SK-N-MC (cell line): ENCODE results near the gene PRCC.

Experiments
- DNase-seq: peaks from one replicate; pipeline ENCODE4 v3.0.0-alpha.2; 2011; ENCODE audit warnings: low read depth, low spot score
- H3K27ac ChIP-seq: fragments of 200-600 bp; sonication (generic); 2 replicates; pipeline ENCODE4 v1.5.1; 2016; ENCODE audit warnings: mixed run types
- H3K36me3 ChIP-seq: fragments of 200-600 bp; sonication (generic); 2 replicates; pipeline ENCODE4 v1.6.1; 2017; ENCODE audit warnings: antibody characterized with exemption, low read length, mixed read lengths; ENCODE audit not compliant: insufficient read depth
- H3K4me3 ChIP-seq: fragments of 200-600 bp; sonication (generic); 2 replicates; pipeline ENCODE4 v1.5.1; 2016
- H3K9ac ChIP-seq: fragments of 200-600 bp; sonication (generic); 2 replicates; pipeline ENCODE4 v1.8.0; 2017; ENCODE audit warnings: mixed run types, mixed read lengths; ENCODE audit not compliant: insufficient read length
- H3K9me3 ChIP-seq: fragments of 200-600 bp; sonication (generic); 2 replicates; pipeline ENCODE4 v1.6.1; 2017; ENCODE audit warnings: low read depth, mild to moderate bottlenecking, antibody characterized with exemption, low read length, moderate library complexity, mixed read lengths
- EZH2 ChIP-seq: fragments of 200-600 bp; sonication (generic); IDR thresholded peaks from one replicate; pipeline ENCODE4 v1.6.1; 2017; ENCODE audit warnings: antibody characterized with exemption
- FOXP2 ChIP-seq: optimal IDR thresholded peaks from 2 replicates; pipeline ENCODE3; 2011; ENCODE audit warnings: mild to moderate bottlenecking, moderate library complexity; ENCODE audit not compliant: insufficient read depth; ENCODE audit errors: extremely low read length, control extremely low read depth
- POLR2AphosphoS5 ChIP-seq: IDR thresholded peaks from 2 replicates; pipeline ENCODE4 v1.6.1; 2012; ENCODE audit warnings: mild to moderate bottlenecking, low read depth, low read length, borderline replicate concordance

PRCC gene

GRCh38 chr1:156748670-156749418 is 18.5 kb upstream of the PRCC start:
- peak overlapping the region; percentile 99 for H3K4me3 ChIP-seq
- H3K36me3 ChIP-seq, result peaks cover 25% of the 10 kb centered on the region
- DNase-seq, result no peak
- peak overlapping the region; percentile 95 for H3K9ac ChIP-seq
- H3K27ac ChIP-seq, result peak overlapping the region; percentile 90
- TF ChIP-seq FOXP2, result no peak
- no peak for TF ChIP-seq EZH2
- TF ChIP-seq POLR2AphosphoS5, result no peak
- H3K9me3 ChIP-seq, result no peaks in the 10 kb centered on the region

GRCh38 chr1:156749419-156750118 is 17.8 kb upstream of the PRCC start:
- TF ChIP-seq EZH2 (no peak), POLR2AphosphoS5 (no peak), FOXP2 (no peak)
- DNase-seq, result no peak
- Histone ChIP-seq H3K36me3 (peaks cover 21% of the 10 kb centered on the region), H3K27ac (peak overlapping the region; percentile 90), H3K9me3 (no peaks in the 10 kb centered on the region), H3K9ac (peak overlapping the region; percentile 95), H3K4me3 (peak overlapping the region; percentile 99)

GRCh38 chr1:156750191-156750672 is 17.1 kb upstream of the PRCC start:
- H3K36me3 ChIP-seq, result peaks cover 14% of the 10 kb centered on the region
- peak overlapping the region; percentile 95 for H3K9ac ChIP-seq
- TF ChIP-seq POLR2AphosphoS5, result no peak
- TF ChIP-seq EZH2, result no peak
- H3K27ac ChIP-seq, result peak overlapping the region; percentile 90
- no peaks in the 10 kb centered on the region for H3K9me3 ChIP-seq
- DNase-seq, result no peak
- H3K4me3 ChIP-seq, result peak overlapping the region; percentile 99

DNA sequence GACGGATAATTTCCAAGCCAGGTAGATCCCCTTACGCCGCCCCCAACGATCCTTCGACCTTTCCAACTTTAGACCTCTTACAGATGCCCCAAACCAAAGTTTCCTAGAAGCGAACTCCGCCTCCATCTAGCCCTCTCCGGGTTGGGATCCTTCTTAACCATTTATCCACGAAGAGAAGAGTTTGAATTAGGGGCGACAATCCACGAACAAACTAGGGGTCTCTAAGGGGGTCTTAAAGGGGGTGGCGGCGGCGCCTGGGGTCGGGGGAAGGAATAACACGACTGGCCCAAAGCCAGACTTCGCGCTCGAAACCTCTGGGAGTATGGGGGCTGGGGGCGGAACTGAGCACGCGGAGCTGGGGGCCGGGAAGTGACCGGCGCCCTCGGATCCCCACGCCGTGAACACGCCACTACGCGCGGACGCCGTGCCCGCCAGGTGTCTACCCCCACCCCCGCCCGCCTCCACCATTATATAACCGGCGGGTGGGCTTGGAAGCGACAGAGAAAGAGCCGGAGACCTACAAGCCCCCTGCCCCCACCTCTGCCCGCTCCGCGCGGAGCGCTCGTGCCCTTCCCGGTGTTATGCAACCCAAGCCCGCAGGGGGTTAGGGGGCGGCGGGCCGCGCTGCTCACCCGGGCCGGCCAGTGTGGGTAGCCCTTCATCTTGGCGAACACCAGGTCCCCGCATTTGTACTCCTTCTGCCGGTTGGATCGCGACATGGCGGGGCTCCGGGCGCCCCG is 16.5 kb upstream of the PRCC start:
- DNase-seq, result no peak
- peaks cover 8% of the 10 kb centered on the region for H3K36me3 ChIP-seq

GRCh38 chr1:156751451-156751756 is 15.9 kb upstream of the PRCC start, which contains the start of gene HDGF:
Gene HDGF (minus strand): TSS chr1:156751675. CDS start chr1:156751429, 246 bp downstream.
- TF ChIP-seq EZH2 (no peak), FOXP2 (no peak), POLR2AphosphoS5 (no peak)
- Histone ChIP-seq H3K4me3 (peak within 1 kb of the TSS; percentile 99), H3K27ac (peak within 1 kb of the TSS; percentile 94), H3K9me3 (no peaks in the 10 kb centered on the region), H3K36me3 (peaks cover 2% of the 10 kb centered on the region; the same call in 1 of the 2 replicates), H3K9ac (peak within 1 kb of the TSS; percentile 99)
- DNase-seq, result no peak

More for the DNA sequence above, 16.5 kb upstream of the PRCC start:
- Histone ChIP-seq H3K4me3 (peak overlapping the region; percentile 99), H3K27ac (peak overlapping the region; percentile 90), H3K9ac (peak overlapping the region; percentile 95), H3K9me3 (no peaks in the 10 kb centered on the region)
- TF ChIP-seq EZH2, result no peak
- no peak for TF ChIP-seq POLR2AphosphoS5
- TF ChIP-seq FOXP2, result no peak

DNA sequence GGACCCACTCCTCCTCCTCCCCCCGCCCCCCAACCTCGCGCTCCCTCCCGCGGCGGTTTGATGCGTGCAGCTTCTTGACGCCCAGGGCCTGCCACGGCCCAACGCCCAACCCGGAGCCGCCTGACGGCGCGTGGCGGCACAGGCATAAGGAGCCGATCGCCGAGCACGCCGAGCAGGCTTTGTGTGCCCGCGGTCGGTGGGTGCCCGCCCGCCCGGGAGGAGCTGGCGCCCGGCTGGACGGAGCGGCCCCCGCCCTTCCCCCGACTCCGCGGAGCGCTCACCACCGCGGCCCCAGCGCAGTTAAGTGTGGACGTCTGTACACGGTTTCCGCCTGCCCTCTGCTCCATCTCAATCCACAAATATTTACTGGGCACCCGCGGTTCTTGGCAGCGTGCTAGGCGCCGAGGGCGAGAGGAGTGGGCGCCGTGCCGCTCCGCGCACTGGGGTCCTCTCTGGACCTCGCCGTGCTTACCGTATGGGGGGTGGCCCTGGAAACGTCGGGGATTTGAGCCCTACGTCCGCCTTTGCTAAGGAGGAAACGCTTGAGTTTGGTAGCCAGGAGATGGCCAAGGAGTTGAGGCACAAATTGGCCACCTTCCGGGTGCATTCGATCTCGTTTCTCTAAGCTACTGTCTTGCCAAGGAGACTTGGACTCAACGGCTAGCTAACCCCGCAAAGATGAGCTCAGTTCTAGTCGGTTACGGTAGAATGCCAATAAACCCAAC is 15.4 kb upstream of the PRCC start:
- peak; percentile 40; the same call in 1 of the 2 replicates for TF ChIP-seq POLR2AphosphoS5
- no peak for TF ChIP-seq FOXP2
- H3K9ac ChIP-seq, result peak overlapping the region; percentile 99
- H3K4me3 ChIP-seq, result peak overlapping the region; percentile 99
- H3K36me3 ChIP-seq, result peaks cover 2% of the 10 kb centered on the region; the same call in 1 of the 2 replicates
- peak; percentile 77 for DNase-seq
- H3K9me3 ChIP-seq, result no peaks in the 10 kb centered on the region
- peak overlapping the region; percentile 94 for H3K27ac ChIP-seq

DNA sequence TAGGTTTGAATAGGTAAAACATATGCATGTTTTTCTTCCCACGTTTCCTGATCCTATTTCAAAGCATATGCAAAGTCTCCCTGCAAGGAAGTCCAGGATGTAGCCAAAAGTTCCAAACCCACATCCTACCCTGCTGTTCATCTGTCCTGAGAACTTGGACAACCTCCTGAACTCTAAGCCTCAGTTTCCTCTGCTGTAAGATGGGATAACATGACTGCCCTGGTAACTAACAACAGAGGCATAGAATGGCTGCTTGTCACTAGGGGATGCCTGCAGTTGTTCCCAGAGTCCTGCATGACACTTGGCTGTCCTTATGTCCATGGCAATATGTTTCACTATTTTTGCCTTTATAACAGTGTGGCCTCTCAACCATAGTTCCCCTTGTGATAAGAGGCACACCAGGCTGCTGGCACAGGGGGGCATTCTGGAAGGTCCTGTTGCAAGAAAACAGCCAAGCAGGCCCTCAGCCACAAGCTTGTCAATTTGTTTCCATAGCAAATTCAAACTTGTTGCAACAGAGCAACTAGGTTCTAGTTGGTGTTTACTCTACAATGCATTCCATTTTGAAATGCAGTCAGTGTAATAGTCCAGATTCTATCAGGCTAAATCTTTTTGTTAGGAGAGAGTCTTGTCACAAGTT is 14.4 kb upstream of the PRCC start:
- Histone ChIP-seq H3K36me3 (peaks cover 2% of the 10 kb centered on the region; the same call in 1 of the 2 replicates), H3K9ac (peak overlapping the region; percentile 99), H3K9me3 (no peaks in the 10 kb centered on the region), H3K27ac (peak overlapping the region; percentile 49; the same call in 1 of the 2 replicates), H3K4me3 (peak overlapping the region; percentile 99)
- no peak for DNase-seq
- no peak for TF ChIP-seq FOXP2
- TF ChIP-seq EZH2, result no peak
- TF ChIP-seq POLR2AphosphoS5, result no peak
